CD4-positive, alpha-beta T cell treated with Interleukin-6 at 100 ng/mL for 8 hours (primary cell): ENCODE results near the gene AUTS2.
"Not testable (repeated sequence)": the region's sequence is repeated elsewhere in the genome, so short reads cannot be mapped to it uniquely, and the experiment has no call there.

ENCODE experiments used
- DNase-seq: peaks from one replicate; pipeline ENCODE4 v3.0.0-alpha.2; 2020; ENCODE audit warnings: mixed read lengths, low spot score

The AUTS2 gene

DNA sequence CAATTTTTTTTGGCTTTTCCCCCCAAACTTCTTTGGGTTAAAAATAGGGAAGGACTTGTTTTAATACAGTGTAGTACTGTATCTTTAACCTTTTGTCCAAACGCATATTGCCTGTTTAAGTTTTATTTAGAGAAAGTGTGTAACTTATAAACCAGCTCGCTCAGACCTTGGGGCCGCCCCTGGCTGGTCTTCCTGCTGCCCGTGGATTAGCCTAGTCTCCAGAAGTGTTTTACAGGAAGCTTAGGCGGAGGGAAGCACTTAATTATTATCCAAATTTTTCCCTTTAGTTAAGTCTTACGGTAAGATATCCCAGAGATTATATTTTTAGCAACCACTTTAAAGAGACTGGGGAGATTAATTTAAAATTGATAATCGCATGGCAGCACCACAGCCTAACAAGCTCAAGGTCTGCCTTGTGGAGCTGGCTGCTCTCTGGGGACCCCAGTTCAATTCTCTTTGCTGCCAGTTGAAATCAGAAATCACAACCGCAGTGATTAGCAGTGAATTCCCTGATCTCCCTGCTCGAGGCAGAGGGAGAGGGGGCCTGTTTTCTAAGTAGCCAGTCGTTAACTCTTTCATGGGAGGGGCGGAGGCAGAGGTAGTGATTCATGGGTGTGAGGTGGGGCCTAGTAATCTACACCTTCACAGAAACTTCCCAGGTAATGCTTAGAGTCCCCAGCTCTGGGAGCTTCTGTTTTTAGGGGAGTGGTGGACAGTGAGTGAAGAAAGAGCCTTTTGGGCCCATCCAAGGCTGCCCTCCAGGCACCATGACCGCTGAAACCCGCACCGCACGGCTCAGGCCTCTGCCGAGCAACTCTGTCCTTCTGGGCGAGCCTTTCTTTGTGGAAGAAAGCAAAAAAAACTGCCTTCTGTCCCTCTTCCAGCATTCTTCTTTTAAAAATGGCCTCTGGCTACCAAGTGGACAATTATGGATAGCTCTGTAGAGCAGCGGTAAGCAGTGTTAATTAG is 984.9 kb downstream of the AUTS2 start:
- no peak for DNase-seq

DNA sequence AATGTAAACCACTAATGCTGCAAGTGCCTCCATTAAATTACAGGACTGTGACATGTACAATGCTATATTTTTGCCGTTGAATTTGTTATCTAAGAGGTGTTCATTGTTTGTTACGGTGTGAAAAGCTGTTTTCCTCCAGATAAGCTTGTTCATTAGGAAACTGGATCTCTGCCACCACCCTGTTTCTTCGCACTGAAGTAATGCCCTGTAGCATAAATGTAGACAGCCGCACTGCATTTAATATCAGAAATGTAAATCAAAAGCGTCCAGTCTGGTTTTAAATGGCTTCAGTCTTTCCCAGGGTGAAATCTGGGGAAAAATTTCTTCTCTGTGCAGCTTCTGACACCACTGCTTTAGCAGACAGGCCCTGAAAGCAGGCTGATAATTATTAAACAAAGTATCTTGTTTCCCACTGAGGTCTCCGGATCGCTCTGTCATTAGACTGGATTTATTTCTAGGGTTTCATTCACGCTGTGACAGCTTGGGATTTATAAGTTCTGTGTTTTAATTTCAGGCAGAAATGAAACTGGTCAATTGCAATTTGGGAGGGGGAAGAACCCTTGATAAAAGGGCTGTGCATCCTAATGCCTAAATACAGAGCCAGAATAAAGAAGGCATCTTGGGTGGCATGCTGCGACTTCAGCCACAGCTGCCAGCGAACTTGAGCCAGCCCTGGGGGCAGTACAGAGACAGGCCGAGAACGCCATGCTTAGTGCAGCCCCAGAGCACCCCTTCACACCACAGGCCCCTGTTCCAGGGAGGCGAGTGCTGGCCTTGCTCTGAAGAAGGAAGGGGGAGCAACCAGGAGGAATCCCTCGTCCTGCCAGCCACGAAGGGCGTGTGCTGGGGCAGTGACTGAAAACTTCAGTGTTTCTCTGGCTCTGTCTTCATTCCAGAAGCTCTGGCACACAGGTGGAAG is 985.9 kb downstream of the AUTS2 start:
- no peak for DNase-seq

DNA sequence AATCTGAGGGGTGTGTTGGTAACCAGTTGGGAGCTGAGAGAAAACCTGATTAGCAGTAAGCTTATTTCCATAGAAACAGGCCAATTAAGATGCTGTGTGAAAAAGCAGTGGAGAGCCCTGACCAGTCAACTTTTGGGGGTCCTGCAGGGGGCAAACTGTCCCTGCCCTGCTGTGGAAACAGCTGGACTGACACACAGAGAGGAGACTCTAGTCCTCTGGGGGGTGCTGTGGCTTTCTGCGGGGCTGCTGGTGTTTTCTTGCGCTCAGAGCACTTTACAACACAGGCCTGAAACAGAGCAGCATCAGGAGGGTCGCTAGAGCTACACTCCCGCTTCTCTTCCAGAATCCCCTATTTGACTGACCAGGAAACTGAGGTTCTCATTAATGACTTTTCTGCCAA is 986.8 kb downstream of the AUTS2 start:
- no peak for DNase-seq

DNA sequence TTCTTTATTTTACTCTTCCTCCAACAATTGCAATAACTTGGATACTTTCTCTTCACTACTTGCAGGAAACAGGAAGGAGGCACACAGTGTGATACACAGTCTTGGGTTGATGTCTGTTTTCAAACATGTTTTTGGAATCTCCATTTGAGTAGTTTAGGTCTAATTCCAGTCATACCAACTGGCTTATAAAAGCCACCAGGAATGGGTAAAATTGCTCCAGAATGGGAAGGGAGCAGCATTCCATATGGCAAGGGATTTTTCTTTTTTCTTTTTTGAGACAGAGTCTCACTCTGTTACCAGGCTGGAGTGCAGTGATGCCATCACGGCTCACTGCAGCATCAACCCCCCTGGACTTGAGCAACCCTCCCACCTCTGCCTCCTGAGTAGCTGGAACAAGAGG is 988.5 kb downstream of the AUTS2 start:
- DNase-seq = no peak

DNA sequence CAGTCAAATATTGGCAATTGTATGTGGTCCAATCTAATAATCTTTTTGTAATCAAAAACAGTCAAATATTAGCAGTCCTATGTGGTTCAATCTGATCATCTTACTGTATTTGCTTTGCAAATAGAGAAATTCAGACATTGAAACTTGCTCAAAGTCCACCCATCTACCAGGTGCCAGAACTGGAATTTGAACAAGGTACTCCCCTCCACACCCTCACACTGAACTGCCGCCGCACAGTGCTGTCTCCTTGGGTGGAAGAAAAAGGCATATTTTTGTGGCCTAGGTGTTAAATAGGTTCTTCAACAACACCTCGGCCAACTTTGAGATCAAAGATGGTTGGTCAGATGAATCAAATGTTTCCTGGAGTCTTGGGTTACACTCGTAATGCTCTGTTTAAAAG is 989.5 kb downstream of the AUTS2 start:
- no peak for DNase-seq

DNA sequence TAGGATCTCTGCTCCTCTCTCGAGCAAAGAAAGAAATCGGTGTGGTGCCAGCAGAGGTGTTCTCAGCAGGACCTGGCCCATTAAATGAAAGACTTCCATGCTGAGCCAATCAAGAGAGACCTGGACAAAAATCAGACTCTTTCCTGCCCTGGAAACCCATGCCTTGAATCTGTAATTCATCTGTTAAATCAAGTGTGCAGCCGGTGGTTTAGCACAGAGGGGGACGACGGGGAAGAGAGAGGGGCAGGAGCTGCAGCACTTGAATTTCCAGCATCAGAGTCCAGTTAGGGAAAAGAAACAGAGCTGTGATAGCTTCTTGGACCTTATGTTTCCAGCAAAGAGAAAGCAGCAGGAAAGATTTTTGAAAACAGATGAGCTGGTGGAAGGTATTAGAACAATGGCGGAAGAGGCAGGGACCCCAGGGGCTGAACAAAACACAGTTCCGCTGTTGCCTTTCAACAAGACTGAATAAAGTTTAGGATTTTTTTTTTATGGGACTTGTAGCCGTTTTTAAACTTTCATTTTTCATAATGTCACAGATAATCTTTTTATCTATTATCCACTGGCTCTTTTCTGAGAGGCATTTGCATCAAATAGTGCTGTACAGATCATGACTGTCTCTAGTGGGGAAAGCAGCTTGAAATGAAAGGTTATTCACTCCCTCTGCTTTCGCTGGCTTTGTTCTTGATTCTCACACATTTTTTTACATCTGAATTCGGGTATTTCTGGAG is 990.1 kb downstream of the AUTS2 start:
- no peak for DNase-seq

DNA sequence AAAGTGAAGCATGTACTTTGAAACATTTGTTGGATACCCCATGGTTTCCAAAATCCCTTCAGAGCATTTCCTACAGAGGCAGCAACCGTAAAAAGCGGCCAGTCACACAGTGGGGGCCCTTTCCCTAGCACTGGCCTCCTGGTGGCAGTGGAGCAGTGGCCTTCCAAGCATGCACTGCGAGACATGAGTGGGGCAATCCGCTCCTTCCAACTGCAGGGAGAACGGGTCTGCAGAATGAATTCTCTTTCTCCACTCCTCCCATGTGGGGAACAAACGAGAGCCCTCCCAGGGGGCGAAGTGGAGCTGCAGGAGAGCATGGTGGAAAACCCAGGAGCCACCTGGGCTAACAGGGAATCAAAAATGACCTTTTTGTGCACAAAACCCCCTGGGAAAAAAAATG is 990.7 kb downstream of the AUTS2 start:
- no peak for DNase-seq

DNA sequence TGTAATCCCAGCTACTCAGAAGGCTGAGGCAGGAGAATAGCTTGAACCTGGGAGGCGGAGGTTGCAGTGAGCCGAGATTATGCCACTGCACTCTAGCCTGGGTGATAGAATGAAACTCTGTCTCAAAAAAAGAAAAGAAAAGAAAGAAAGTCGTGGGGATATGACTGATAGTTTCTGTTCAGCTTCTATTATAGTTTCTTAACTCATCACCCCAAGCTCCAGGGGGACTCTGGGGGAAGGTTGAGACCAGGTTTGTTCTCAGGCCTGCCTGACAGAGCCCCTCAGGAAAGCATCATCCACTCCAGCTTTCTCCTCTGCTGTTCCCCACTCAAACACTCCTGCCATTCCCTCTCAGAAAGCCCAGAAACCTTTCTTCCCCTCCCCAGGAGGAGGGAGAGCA is 991.3 kb downstream of the AUTS2 start:
- DNase-seq = no peak

DNA sequence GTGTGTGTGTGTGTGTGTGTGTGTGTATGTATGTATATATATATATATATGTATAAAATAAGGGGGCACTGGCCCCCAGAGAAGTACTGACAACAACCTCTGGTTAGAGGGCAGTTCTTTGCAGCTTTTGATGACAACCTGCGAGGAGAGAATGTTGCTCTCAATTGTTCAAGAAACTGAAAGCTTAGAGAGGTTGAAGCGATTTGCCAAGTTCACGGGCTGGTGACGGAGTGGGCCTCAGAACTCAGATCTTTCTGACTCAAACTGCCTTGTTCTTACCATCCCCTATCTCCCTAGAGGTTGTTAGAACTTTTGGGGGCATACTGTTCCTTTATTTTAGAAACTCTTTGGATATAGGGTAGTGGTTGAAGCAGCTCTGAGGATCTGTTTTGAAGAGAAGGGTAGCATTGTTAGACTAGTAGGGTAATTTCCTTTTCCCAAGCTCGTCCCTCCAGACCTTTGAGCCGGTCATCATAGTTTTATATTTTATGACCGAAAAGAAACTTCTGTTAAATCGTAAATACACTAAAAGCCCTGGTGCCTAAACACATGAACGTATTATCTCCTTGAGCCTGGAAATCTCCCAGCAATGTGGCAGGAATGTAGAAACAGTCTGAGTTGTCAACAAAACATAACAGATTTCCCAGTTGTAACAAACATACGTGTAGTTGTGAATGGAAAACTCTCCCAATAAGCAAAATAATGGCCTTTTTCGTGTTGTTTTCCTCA is 992.0 kb downstream of the AUTS2 start:
- DNase-seq = no peak

DNA sequence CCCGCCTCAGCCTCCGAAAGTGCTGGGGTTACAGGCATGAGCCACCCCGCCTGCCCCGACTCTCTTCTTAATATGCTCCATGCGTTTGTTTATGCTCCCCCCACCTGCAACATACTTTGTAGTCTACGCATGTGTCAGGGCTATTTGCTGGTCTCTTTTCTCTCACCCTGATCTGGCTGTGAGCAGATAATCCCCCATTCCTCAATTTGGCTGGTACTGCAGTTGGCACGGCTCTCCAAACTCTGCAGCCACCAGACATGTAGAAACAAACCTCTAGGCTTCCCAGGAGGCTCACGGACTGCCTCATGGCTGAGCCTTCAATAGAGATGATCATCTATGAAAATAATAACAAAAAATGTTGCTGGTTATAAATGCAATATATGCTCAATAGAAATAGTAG is 993.4 kb downstream of the AUTS2 start:
- DNase-seq = no peak

DNA sequence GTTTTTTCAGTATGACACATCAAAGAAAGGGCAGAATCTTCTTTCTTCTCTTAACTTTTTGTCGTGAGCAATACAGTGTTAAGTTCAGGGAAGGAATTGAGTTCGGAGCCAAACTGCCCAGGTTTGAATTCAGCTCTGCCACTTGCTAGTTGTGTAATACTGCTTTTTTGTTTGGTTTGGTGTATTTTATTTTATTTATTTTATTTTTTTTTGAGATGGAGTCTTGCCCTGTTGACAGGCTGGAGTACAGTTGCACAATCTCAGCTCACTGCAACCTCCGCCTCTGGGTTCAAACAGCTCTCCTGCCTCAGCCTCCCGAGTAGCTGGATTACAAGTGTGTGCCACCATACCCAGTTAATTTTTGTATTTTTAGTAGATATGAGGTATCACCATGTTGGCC is 993.9 kb downstream of the AUTS2 start:
- DNase-seq = no peak

DNA sequence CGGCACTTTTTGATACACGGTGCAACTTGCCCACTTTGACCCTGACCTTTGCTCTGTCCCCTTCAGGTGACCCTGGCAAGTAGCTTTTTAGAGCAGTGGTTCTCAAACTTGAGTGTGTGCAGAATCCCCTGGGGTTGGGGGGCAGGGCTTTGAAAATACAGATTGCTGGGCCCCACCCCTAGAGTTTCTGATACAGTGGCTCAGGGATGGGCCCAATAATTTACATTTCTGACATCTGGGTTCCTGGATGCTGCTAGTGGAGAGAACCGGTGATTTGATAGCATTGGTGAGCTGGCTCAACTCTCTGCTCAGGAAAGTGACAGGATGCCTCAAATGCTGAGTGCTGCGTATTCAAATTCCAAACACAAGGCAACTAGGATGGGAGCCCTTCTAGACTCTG is 995.9 kb downstream of the AUTS2 start:
- DNase-seq = no peak

DNA sequence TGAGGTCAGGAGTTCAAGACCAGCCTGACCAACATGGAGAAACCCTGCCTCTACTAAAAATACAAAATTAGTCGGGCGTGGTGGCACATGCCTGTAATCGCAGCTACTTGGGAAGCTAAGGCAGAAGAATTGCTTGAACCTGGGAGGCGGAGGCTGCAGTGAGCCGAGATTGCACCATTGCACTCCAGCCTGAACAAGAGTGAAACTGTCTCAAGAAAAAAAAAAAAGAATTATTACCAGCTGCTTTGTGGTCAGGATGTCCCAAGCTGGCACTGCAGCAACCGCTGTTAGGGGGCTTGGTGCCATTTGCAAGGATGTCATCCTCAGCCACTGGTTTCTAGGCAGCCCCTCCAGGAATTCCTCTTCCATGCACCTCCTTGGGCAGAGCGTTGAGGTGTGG is 996.6 kb downstream of the AUTS2 start:
- not testable (repeated sequence) for DNase-seq

DNA sequence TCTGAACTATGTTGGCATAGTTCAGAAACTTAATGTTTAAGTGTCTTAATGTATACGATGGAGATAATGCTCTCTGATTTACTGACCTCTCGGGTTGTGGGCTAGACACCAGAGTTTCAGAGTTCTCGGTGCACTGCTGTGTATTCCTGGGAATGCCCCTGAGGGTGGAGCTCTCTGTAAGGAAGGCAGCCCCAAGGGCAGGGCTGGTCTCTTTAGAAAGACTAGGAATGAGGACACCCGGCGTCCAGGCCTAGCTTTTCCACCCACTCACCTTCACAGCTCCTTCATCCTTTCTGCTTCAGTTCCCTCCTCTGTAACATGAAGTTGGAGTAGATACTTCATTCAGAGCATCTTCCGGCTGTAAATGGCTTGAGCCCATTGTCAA is 997.1 kb downstream of the AUTS2 start:
- no peak for DNase-seq

DNA sequence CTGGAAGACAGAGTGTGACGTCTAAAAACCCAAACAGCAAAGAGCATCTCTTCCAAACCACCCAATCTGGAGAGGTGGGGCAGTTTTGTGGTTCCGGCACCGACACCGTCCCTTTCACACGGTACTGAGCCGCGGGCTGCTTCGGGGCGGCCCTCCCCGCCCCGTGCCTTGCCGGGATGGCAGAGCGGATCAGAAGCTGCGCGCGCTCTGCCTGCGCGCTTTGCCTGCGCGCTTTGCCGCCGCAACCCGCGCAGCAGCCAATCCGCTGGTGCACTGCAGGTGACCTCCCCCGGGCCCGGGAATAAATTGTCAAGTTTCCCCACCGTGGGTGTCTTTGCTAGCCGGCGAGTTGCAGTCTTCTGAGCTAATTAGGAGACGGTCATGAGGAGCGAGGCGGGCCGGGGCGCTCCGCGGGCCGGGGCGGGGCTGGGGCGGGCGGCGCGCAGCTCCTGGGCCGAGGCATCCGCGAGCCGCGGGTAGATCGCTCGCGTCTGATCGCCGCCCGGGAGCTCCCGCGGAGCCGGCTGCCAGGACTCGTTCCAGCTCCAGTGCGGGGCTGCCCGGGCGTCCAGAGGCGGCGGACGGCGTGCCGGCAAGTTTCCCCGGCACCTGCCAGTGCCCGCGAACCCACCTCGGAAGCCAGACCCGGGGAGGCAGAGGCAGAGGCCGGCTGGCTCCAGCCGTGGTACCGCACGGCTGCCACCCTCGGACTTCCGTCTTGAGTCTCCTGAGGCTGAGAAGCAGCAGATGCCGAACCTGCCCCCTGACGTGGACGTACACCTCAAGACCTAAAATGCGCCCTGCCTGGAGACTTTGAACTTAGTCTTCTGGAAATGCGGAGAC is 997.7 kb downstream of the AUTS2 start:
- no peak for DNase-seq

DNA sequence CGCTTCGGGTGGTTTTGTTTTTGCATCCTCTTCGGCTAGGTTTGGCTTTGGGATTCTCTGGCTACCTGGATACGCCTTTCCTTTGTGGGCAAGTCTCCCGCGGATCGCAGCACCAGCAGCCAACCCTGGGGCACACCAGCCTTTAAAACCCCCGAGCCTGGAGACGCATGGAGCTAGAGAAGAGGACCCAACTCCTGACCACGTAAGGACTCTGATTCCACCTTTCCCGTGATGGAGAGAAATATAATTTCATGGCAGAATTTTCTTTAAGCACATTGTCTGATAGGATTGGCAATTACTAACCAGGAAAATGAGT is 998.3 kb downstream of the AUTS2 start:
- no peak for DNase-seq

DNA sequence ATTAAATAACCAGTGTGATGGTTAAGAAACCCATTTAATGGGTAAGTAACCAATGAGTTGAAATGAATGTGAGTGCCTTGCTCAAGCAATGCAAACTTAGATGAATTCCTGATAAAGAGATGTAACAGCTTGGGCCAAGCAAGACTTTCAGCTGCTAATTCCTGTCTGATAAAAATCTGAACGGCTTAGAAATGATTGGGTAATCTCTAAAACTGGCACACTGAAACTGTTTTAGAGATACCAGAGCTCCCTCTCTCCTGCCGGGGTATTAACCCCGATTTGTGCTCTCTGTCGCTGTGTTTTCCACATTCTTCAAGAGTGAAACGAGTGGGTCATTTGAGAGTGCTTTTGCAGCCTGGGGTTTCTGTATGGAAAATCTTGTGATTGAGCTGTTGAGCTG is 998.8 kb downstream of the AUTS2 start:
- DNase-seq = no peak

DNA sequence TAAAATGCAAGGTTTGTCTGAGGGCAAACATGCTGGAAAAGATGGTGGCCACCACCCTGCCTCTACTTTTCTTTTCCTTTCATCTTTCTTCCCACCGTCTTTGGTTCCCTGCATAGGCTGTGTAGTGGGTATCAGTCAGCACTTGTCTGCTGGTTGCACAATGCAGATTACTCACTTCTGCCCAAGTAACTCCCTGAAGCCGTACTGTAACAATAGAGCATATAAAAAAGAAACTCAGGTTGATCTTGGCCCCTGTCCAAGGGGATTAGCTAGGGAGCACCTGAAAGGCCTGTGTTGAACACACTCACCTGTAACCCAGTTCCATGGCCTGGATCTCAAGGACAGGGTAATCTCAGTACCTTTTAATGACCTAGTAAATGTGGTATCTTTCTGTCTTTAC is 1000.7 kb downstream of the AUTS2 start:
- no peak for DNase-seq

DNA sequence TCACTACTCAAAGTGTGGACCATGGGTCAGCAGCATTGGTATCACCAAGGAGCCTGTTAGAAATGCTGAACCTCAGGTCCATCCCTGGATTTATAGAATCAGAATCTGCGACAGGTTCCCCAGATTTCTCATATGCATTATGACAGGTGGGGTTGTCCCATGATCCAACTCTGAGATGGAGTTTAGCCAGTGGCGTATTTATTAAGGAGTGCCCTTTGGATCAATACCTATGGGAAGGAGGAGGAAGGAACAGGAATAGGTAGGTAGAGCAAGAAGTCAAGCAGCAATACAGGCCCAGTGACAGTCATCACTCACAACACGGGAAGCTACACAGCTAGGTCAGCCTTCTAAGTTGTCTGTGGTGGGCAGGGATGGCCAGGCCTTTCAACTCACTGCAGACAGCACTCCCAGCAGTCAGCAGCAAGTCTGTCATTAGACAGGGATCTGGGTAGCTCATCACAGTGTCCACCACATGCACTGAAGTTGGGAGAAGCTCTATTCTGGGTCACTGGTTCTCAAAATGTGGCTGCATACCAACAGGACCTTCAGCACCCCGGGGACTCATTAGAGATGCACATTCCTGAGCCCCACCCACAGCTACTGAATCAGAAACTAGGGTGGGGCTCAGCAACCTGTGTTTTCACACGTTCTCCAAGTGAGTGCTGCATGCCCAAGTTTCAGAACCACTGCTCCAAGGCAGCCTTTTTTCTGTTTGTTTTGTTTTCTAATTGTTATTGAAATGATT is 1001.3 kb downstream of the AUTS2 start:
- no peak for DNase-seq

DNA sequence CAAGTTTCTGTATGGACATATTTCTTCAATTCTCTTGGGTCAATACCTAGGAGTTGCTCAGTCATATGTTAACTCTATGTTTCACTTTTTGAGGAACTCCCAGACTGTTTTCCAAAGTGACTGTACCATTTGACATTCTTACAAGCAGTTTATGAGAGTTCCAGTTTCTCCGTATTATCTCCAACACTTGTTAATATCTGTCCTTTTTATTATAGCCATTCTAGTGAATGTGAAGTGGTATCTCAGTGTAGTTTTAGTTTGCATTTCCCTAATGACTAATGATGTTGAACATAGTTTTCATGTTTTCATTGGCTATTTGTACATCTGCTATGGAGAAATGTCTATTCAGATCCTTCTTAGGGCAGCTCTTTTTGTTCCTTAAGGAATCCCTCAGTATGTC is 1002.7 kb downstream of the AUTS2 start:
- DNase-seq = no peak
